Airway epithelial cell (primary cell): Measurements from ENCODE around the gene SLC16A10. TPM values are rescaled to one million over a fixed set of nuclear protein-coding genes. Genes with fewer than 3 reads are reported as not detected.

Experiments
- total RNA-seq: library from RNA; depleted of rRNA; stranded (reverse); fragments of >200 nt; gene quantifications from 2 replicates; pipeline ENCODE4 v1.2.3, GENCODE V29; 2015

Gene SLC16A10
- under 0.01 and 0.09 TPM in 2 replicates for total RNA-seq

GRCh38 chr6:111087106-111087835 lies at the start of gene SLC16A10:
SLC16A10 (plus strand) TSS chr6:111087503; CDS start chr6:111087753, 250 bp downstream.

Other genes starting within 250 kb of the SLC16A10 start
- 62.0 and 80.0 TPM in 2 replicates for gene AMD1, start 212.7 kb upstream of the SLC16A10 start, total RNA-seq
- 38.6 and 39.3 TPM in 2 replicates for gene GTF3C6, start 128.8 kb upstream of the SLC16A10 start, total RNA-seq
- gene RPF2, start 105.5 kb upstream of the SLC16A10 start, total RNA-seq, result 32.7 and 35.1 TPM in 2 replicates